ENCODE results near the gene TAOK3.

TAOK3 gene

DNA sequence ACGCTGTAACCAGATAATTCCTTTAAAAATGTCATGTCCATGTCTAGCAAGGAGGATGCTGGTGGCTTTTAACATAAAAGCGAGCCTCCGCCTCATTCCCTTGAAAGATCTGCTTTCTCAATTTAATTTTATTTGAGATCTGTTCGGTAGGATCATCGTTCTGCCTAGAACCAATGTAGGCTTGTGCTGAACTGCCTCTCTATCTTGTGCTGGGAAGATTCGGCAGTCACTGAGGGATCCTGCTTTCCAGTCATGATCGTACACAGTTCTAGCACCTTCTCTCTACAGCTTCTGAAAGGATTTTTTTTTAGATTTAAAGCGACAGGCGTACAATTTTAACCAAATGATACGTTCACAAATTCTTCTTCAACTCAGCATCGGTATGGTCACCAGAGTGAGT, 182.4 kb downstream of the TAOK3 start:
- Histone ChIP-seq H3K27me3 (replicated peaks) (no peaks in the 10 kb centered on the region), H3K36me3 (replicated peaks) (peaks cover 7% of the 10 kb centered on the region), H3K27ac (peak overlapping the region; percentile 59), H3K4me3 (ENCODE audit: low read depth, low read length) (peak overlapping the region; percentile 60)
- DNase-seq: peak; percentile 12
- in situ Hi-C loops (cut with HindIII; ENCODE audit: low pct_ligation_motif_present, low sequenced_read_pairs): loop anchor here (25.0 kb wide), 1 partner anchor 172 kb away; the partner anchor contains the start of gene TAOK3
- TF ChIP-seq, protein P1, sequence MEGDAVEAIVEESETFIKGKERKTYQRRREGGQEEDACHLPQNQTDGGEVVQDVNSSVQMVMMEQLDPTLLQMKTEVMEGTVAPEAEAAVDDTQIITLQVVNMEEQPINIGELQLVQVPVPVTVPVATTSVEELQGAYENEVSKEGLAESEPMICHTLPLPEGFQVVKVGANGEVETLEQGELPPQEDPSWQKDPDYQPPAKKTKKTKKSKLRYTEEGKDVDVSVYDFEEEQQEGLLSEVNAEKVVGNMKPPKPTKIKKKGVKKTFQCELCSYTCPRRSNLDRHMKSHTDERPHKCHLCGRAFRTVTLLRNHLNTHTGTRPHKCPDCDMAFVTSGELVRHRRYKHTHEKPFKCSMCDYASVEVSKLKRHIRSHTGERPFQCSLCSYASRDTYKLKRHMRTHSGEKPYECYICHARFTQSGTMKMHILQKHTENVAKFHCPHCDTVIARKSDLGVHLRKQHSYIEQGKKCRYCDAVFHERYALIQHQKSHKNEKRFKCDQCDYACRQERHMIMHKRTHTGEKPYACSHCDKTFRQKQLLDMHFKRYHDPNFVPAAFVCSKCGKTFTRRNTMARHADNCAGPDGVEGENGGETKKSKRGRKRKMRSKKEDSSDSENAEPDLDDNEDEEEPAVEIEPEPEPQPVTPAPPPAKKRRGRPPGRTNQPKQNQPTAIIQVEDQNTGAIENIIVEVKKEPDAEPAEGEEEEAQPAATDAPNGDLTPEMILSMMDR (IDR thresholded peaks at IDR 0.05; ENCODE audit: low read depth, low read length, missing control alignments): no peak

DNA sequence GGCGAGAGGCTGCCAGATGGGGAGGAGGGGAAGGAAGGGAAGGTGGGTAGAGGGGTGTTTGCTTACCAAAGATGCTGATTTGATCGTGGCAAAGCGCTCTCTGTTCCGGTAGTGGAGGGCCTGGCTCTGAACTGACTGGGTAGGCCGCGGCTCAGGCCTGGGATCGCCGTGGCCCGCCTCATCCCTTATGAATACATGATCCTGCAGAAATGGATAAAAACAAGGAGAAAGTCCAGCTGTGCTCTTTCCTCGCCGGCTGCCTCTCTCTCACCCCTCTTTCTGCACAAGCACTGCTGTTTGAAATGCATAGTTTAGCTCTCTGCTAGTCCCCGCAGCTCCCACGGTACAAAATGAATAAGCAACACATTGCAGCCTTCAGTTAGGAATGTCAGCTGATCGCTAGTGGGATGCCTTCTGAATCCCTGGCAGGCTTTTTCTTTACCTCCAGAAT, 182.9 kb downstream of the TAOK3 start:
- Histone ChIP-seq H3K36me3 (replicated peaks) (peaks cover 7% of the 10 kb centered on the region), H3K27me3 (replicated peaks) (no peaks in the 10 kb centered on the region), H3K27ac (peak overlapping the region; percentile 59), H3K4me3 (ENCODE audit: low read depth, low read length) (peak overlapping the region; percentile 60)
- in situ Hi-C loops (cut with HindIII; ENCODE audit: low pct_ligation_motif_present, low sequenced_read_pairs): loop anchor here (25.0 kb wide), 1 partner anchor 173 kb away; the partner anchor contains the start of gene TAOK3
- DNase-seq: peak; percentile 36
- TF ChIP-seq, protein P1 (IDR thresholded peaks at IDR 0.05; ENCODE audit: low read depth, low read length, missing control alignments): no peak

DNA sequence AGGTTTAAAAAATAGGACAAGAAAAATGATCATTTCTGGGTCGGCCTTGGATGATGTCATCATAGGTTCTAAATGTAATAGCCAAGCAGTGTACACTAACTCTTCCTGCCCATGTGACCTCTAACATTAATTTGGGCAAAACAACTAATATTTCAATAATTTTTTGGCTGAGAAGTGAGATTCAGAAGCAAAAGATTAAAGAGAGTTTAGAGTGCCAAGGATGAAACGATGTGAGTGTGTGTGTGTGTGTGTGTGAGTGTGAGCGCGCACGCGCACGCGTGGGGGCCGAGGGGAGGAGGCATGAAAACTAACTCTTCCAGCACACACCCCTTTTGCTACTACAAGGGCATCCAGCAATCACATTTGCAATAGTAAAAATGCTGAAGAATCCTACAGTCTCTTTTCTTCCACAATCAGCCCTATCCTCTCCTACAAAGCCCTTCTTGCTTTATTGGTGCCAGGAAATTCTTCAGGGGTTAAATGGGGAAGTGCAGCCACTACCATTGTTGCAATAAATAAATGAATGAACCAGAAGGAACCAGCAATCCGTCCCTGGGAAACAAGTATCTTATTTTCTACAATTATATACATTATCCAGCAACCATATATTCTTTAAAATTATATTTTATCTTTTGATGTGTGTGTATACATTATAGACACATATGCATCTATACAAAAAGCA, 183.9 kb downstream of the TAOK3 start:
- Histone ChIP-seq H3K27me3 (replicated peaks) (no peaks in the 10 kb centered on the region), H3K27ac (peak overlapping the region; percentile 59), H3K4me3 (ENCODE audit: low read depth, low read length) (peak overlapping the region; percentile 60), H3K36me3 (replicated peaks) (peaks cover 7% of the 10 kb centered on the region)
- in situ Hi-C loops (cut with HindIII; ENCODE audit: low pct_ligation_motif_present, low sequenced_read_pairs): loop anchor here (25.0 kb wide), 1 partner anchor 173 kb away; the partner anchor contains the start of gene TAOK3
- TF ChIP-seq, protein P1 (IDR thresholded peaks at IDR 0.05; ENCODE audit: low read depth, low read length, missing control alignments): no peak
- peak; percentile 2 for DNase-seq

DNA sequence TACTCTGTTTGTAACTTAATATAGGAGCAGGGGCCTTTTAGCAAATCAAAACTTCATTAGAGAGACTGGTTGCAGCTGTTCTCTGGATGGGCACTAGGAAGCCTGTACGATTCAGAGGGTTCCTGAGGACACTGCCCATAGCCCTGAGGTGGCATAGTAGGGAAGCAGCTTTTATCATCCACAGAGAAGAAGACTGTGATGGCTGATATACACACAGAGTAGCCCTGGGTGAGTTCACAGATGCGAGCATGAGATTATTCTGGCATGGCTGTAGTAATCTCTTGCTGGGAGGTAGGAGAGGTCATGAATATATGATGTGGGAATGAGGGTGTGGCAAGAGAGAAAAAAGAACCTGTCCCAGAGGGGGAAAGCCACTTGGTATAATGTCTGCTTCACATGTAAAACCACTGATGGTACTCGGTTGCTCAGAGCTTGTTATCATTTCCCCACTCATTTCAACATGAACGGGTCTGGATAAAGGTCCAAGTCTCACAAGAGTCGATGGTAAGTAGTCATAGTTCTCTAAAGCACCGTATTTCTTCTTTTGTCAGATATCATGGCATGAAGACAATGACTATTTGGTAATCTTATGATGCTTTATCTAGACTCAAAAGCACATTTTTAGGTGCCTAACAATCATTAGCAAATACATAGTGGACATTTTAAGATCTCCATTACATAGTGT, 184.8 kb downstream of the TAOK3 start:
- no peak overlapping the region for H3K27ac ChIP-seq

DNA sequence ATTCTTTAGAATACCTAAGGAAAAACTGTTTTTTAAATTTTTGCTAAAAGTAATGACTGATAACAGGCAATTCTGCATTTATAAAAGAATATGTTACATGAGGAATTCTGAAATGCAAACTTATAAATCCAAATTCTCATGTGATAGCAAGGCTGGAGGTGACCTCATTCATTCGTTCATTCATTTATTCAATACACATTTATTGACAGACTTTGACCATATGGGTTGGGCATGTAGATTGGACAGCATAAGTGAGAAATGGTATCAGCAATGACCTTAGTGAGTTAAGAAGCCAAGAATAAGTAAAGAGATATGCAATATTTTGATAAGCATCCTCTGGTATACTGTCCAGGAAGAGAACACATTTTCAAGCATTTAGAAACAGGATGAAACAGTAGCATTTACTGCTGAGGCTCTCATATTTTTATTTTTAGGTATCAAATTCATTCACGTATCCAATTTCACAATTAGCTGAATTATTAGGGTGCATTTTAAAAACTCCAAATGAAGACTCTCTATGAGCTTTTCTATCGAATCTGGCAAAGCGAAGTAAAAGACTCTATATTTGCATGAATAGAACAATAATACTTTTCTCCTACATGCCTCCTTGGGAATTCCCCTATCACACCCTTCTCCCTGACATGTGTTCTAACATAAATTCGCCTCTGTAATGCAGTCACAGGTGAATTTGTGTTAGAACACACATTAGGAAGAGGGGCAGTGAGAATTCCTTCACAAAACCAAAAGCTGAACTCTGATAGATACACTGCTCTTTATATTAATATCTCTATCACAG, 186.9 kb downstream of the TAOK3 start:
- Histone ChIP-seq H3K36me3 (replicated peaks) (peaks cover 5% of the 10 kb centered on the region), H3K4me3 (ENCODE audit: low read depth, low read length) (no peak overlapping the region), H3K27ac (no peak overlapping the region), H3K27me3 (replicated peaks) (no peaks in the 10 kb centered on the region)
- no peak for DNase-seq
- TF ChIP-seq, protein P1 (IDR thresholded peaks at IDR 0.05; ENCODE audit: low read depth, low read length, missing control alignments): no peak
- in situ Hi-C loops (cut with HindIII; ENCODE audit: low pct_ligation_motif_present, low sequenced_read_pairs): loop anchor here (25.0 kb wide), 1 partner anchor 177 kb away; the partner anchor contains the start of gene TAOK3

More for the DNA sequence above, 184.8 kb downstream of the TAOK3 start:
- no peak for DNase-seq
- Histone ChIP-seq H3K27me3 (replicated peaks) (no peaks in the 10 kb centered on the region), H3K4me3 (ENCODE audit: low read depth, low read length) (no peak overlapping the region), H3K36me3 (replicated peaks) (no peaks in the 10 kb centered on the region)
- in situ Hi-C loops (cut with HindIII; ENCODE audit: low pct_ligation_motif_present, low sequenced_read_pairs): loop anchor here (25.0 kb wide), 1 partner anchor 174 kb away; the partner anchor contains the start of gene TAOK3
- TF ChIP-seq, protein P1 (IDR thresholded peaks at IDR 0.05; ENCODE audit: low read depth, low read length, missing control alignments): no peak

Measured in brain microvascular endothelial cell (primary cell).